Measurements from ENCODE around the gene COA7. TPM values are rescaled to one million over a fixed set of nuclear protein-coding genes. Genes with fewer than 3 reads are reported as not detected.
"Not testable (repeated sequence)": the region's sequence is repeated elsewhere in the genome, so short reads cannot be mapped to it uniquely, and the experiment has no call there.

Gene COA7
- total RNA-seq, 4 donors from 2014 or later = 2.2 to 12.7 (median 9.1) TPM

- peaks cover 5 to 35% (median 12%) of the 10 kb centered on the region in 4 donors for H3K4me1 ChIP-seq
These were observed 41.7 kb upstream of the COA7 start for GRCh38 chr1:52739699-52740467.

DNA sequence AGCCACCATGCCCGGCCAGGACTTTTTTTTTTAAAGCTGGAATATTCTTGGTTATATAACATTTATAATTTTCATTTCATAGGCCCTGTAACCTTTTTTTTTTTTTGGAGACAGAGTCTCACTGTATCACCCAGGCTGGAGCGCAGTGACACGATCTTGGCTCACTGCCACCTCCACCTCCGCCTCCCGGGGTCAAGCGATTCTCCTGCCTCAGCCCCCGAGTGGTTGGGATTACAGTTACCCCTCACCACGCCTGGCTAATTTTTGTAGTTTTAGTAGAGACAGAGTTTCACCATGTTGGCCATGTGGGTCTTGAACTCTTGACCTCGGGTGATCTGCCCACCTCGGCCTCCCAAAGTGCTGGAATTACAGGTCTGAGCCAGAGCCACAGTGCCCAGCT, 40.7 kb upstream of the COA7 start:
- DNase-seq = no peak
- WGBS, 2 donors (ENCODE audit: low coverage in 1 of 2) = 85 to 94% methylated on average over 2 to 10 of the region's 10 CpGs
- Histone ChIP-seq H3K36me3 (no peaks in the 10 kb centered on the region), H3K9me3 (no peaks in the 10 kb centered on the region), H3K27me3 (no peaks in the 10 kb centered on the region), H3K27ac (peak overlapping the region in 2 of 4 donors; percentile 46 to 66), H3K4me3 (no peak overlapping the region), H3K4me1 (peaks cover 2 to 35% (median 12%) of the 10 kb centered on the region in 4 donors)
- intact Hi-C loops (cut with DNase I; ENCODE audit: low total_unique reads) (no loop called here), in situ Hi-C loops (cut with MboI; ENCODE audit: low pct_ligation_motif_present in 1 of 4, low pct_unique_long_range_greater_than_20kb in 1 of 4, low sequenced_read_pairs in 3 of 4) (no loop called here)
- TF ChIP-seq EP300 (IDR thresholded peaks at IDR 0.05; ENCODE audit: low read depth) = no peak
- TF ChIP-seq POLR2A (IDR thresholded peaks at IDR 0.05) = no peak
- no peak for TF ChIP-seq POLR2AphosphoS5 (IDR thresholded peaks at IDR 0.05)
- no peak for TF ChIP-seq CTCF (IDR thresholded peaks at IDR 0.05)

More at GRCh38 chr1:52739699-52740467, 41.7 kb upstream of the COA7 start:
- no peaks in the 10 kb centered on the region for H3K27me3 ChIP-seq
- peak overlapping the region in 2 of 4 donors; percentile 46 to 66 for H3K27ac ChIP-seq
- H3K36me3 ChIP-seq = no peaks in the 10 kb centered on the region
- in situ Hi-C loops (cut with MboI; ENCODE audit: low pct_ligation_motif_present in 1 of 4, low pct_unique_long_range_greater_than_20kb in 1 of 4, low sequenced_read_pairs in 3 of 4) (no loop called here), intact Hi-C loops (cut with DNase I; ENCODE audit: low total_unique reads) (no loop called here)
- no peaks in the 10 kb centered on the region for H3K9me3 ChIP-seq
- WGBS, 2 donors (ENCODE audit: low coverage in 1 of 2) = 71 to 73% methylated on average over 1 to 4 of the region's 4 CpGs
- DNase-seq = no peak
- no peak overlapping the region for H3K4me3 ChIP-seq
- TF ChIP-seq EP300 (IDR thresholded peaks at IDR 0.05; ENCODE audit: low read depth) (no peak), POLR2A (IDR thresholded peaks at IDR 0.05) (no peak), CTCF (IDR thresholded peaks at IDR 0.05) (no peak), POLR2AphosphoS5 (IDR thresholded peaks at IDR 0.05) (no peak)

- DNase-seq = no peak
- intact Hi-C loops (cut with DNase I; ENCODE audit: low total_unique reads) = no loop called here
- Histone ChIP-seq H3K4me3 (no peak overlapping the region), H3K4me1 (peaks cover 2 to 35% (median 12%) of the 10 kb centered on the region in 4 donors), H3K27ac (peak overlapping the region in 3 of 4 donors; percentile 43 to 66 (median 46)), H3K36me3 (no peaks in the 10 kb centered on the region), H3K9me3 (no peaks in the 10 kb centered on the region), H3K27me3 (no peaks in the 10 kb centered on the region)
- TF ChIP-seq EP300 (IDR thresholded peaks at IDR 0.05; ENCODE audit: low read depth) (no peak), CTCF (IDR thresholded peaks at IDR 0.05) (no peak), POLR2A (IDR thresholded peaks at IDR 0.05) (no peak), POLR2AphosphoS5 (IDR thresholded peaks at IDR 0.05) (no peak)
- WGBS, 2 donors (ENCODE audit: low coverage in 1 of 2) = 46 to 53% methylated on average over 3 to 5 of the region's 5 CpGs
- in situ Hi-C loops (cut with MboI; ENCODE audit: low pct_ligation_motif_present in 1 of 4, low pct_unique_long_range_greater_than_20kb in 1 of 4, low sequenced_read_pairs in 3 of 4) = no loop called here
These were observed 40.0 kb upstream of the COA7 start for GRCh38 chr1:52738148-52738547.

DNA sequence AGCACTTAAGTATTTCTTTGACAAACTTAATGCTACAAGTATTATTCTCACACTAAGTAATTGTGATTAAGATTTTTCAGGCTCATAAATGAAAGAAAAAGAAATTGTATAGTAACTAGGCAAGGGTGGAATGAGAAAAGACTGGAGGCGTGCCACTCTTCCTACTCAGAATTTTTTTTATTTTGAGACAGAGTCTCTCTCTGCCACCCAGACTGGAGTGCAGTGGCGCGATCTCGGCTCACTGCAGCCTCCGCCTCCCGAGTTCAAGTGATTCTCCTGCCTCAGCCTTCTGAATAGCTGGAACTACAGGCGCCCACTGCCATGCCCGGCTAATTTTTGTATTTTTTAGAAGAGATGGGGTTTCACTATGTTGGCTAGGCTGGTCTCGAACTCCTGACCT, 37.2 kb upstream of the COA7 start:
- DNase-seq; H3K27ac ChIP-seq; H3K9me3 ChIP-seq; in situ Hi-C loops (cut with MboI; ENCODE audit: low pct_ligation_motif_present in 1 of 4, low pct_unique_long_range_greater_than_20kb in 1 of 4, low sequenced_read_pairs in 3 of 4); H3K27me3 ChIP-seq; intact Hi-C loops (cut with DNase I; ENCODE audit: low total_unique reads); H3K36me3 ChIP-seq; H3K4me3 ChIP-seq: not testable (repeated sequence)
- WGBS, 2 donors (ENCODE audit: low coverage in 1 of 2) = 94 to 100% methylated on average over 2 to 9 of the region's 9 CpGs
- H3K4me1 ChIP-seq = peaks cover 2 to 24% (median 9%) of the 10 kb centered on the region in 4 donors
